Panc1 (cell line): ENCODE results near the gene IL36G. TPM values are rescaled to one million over a fixed set of nuclear protein-coding genes. Genes with fewer than 3 reads are reported as not detected.
"Not testable (repeated sequence)": the region's sequence is repeated elsewhere in the genome, so short reads cannot be mapped to it uniquely, and the experiment has no call there.

Experiments used
- ATAC-seq: fragments of 200-7000 bp; cut with Tn5 transposase; 2 replicates; pipeline ENCODE4 v1.9.1; 2020; ENCODE audit warnings: mild to moderate bottlenecking, moderate library complexity
- Bru-seq: library from RNA; stranded (reverse); fragments of 400-500 nt; gene quantifications from one replicate; lab custom pipeline; 2021; lab: Mats Ljungman, UMichigan
- BruChase-seq, 2 experiments: library from RNA; stranded (reverse); fragments of 400-500 nt; gene quantifications; one replicate each; lab custom pipeline; 2021; lab: Mats Ljungman, UMichigan
- BruUV-seq: library from RNA; stranded (reverse); fragments of 400-500 nt; replicated peaks from 2 replicates; lab custom pipeline; 2021; lab: Mats Ljungman, UMichigan
- CTCF ChIA-PET: fragments of 300-600 bp; sonication (Branson Sonifier 250); formaldehyde crosslinking; loops from one replicate; lab custom pipeline; 2022; ENCODE audit warnings: antibody characterized with exemption; lab: Charles Lee
- POLR2A ChIA-PET: fragments of 300-600 bp; sonication (Branson Sonifier 250); formaldehyde crosslinking; loops from one replicate; lab custom pipeline; 2022; ENCODE audit warnings: antibody characterized with exemption; lab: Charles Lee
- DNase-seq: peaks from one replicate; pipeline ENCODE4 v3.0.0-alpha.2; 2010; ENCODE audit warnings: low read depth, low spot score
- H3K27ac ChIP-seq: 2 replicates; pipeline ENCODE4 v1.5.1; 2011; ENCODE audit warnings: mild to moderate bottlenecking, low read length, inconsistent platforms
- H3K27me3 ChIP-seq: fragments of 200-500 bp; sonication (Bioruptor generic); 2 replicates; pipeline ENCODE4 v1.6.0; 2014; ENCODE audit warnings: low read length, inconsistent platforms; ENCODE audit not compliant: control insufficient read depth, insufficient read depth
- H3K36me3 ChIP-seq: fragments of 200-500 bp; sonication (Bioruptor generic); 2 replicates; pipeline ENCODE4 v1.5.1; 2014; ENCODE audit warnings: inconsistent platforms, mild to moderate bottlenecking, low read length, moderate library complexity; ENCODE audit not compliant: control insufficient read depth, insufficient read depth
- H3K4me1 ChIP-seq: 2 replicates; pipeline ENCODE4 v1.5.1; 2011; ENCODE audit warnings: inconsistent platforms, mild to moderate bottlenecking, low read length, moderate library complexity; ENCODE audit not compliant: control insufficient read depth, insufficient read depth
- H3K4me3 ChIP-seq, 2 experiments: 2 replicates each; pipeline ENCODE4 v1.5.1; 2011 to 2012; ENCODE audit warnings: low read depth in 2 of 2, low read length in 2 of 2, mild to moderate bottlenecking in 2 of 2, inconsistent platforms in 1 of 2, moderate library complexity in 1 of 2
- H3K9me3 ChIP-seq: fragments of 200-500 bp; sonication (Bioruptor generic); 2 replicates; pipeline ENCODE4 v1.5.1; 2014; ENCODE audit warnings: low read depth, mild to moderate bottlenecking, inconsistent platforms, low read length, moderate library complexity; ENCODE audit not compliant: control insufficient read depth, insufficient read depth
- CTCF ChIP-seq: fragments of 450-650 bp; IDR thresholded peaks from 2 replicates; pipeline ENCODE4 v1.5.1; 2017; ENCODE audit warnings: mild to moderate bottlenecking
- POLR2AphosphoS5 ChIP-seq: IDR thresholded peaks from 2 replicates; pipeline ENCODE4 v1.6.1; 2012; ENCODE audit warnings: mild to moderate bottlenecking, low read depth, low read length, moderate library complexity
- REST ChIP-seq, 2 experiments: IDR thresholded peaks; 2 replicates each; pipeline ENCODE4 v1.6.1; 2011 to 2012; ENCODE audit warnings: low read depth in 2 of 2, control low read depth in 1 of 2, low read length in 1 of 2, mild to moderate bottlenecking in 1 of 2, moderate library complexity in 1 of 2; ENCODE audit not compliant: insufficient read depth in 1 of 2
- SIN3A ChIP-seq: IDR thresholded peaks from 2 replicates; pipeline ENCODE4 v1.6.1; 2012; ENCODE audit warnings: low read depth, mild to moderate bottlenecking, low read length, moderate library complexity, borderline replicate concordance; ENCODE audit not compliant: insufficient read depth
- TCF7L2 ChIP-seq: IDR thresholded peaks from 2 replicates; pipeline ENCODE4 v1.6.1; 2011; ENCODE audit warnings: mild to moderate bottlenecking, low read depth, low read length, inconsistent platforms
- in situ Hi-C: cut with HindIII; loops from 2 replicates; pipeline ENCODE4 v1.10.0; 2016; ENCODE audit warnings: low sequenced_read_pairs, low pct_unique_long_range_greater_than_20kb
- intact Hi-C: fragments of 100-400 bp; cut with micrococcal nuclease; formaldehyde crosslinking; loops from one replicate; pipeline ENCODE4 v1.10.0; 2022; ENCODE audit not compliant: unreplicated experiment
- long read RNA-seq: library from polyadenylated mRNA; unstranded; transcript quantifications from one replicate; pipeline ENCODE4 v2.0.0, GENCODE V29; 2021; ENCODE audit not compliant: unreplicated experiment
- polyA plus RNA-seq: library from polyadenylated mRNA; unstranded; fragments of >200 nt; gene quantifications from one replicate; pipeline ENCODE4 v1.2.1, GENCODE V29; 2012; ENCODE audit warnings: missing spikeins; ENCODE audit not compliant: insufficient read length
- total RNA-seq: library from RNA; stranded (reverse); gene quantifications from one replicate; pipeline ENCODE4 v1.2.1, GENCODE V29; 2021; ENCODE audit not compliant: unreplicated experiment

The IL36G gene
- not detected for total RNA-seq
- polyA plus RNA-seq: not detected
- Bru-seq, nascent RNA: percentile 9 among the genes with signal in this experiment
- BruChase-seq, experiment 1, labeled RNA remaining after a 2-hour chase: not detected
- percentile 10 among the genes with signal in this experiment for BruChase-seq, experiment 2, labeled RNA remaining after a 6-hour chase
- long read RNA-seq: 0 reads

- TF ChIP-seq REST (IDR thresholded peaks at IDR 0.05; ENCODE audit: insufficient read depth in 1 of 2, low read depth in 2 of 2, low read length in 1 of 2) (no peak), CTCF (no peak), TCF7L2 (no peak), POLR2AphosphoS5 (no peak), SIN3A (no peak)
- Histone ChIP-seq H3K4me1 (no peaks in the 10 kb centered on the region), H3K9me3 (no peaks in the 10 kb centered on the region), H3K36me3 (no peaks in the 10 kb centered on the region), H3K27ac (no peak within 1 kb of the TSS), H3K4me3 (no peak within 1 kb of the TSS), H3K27me3 (peaks cover 19% of the 10 kb centered on the region)
- intact Hi-C loops: no loop called here
- no peak for DNase-seq
- no peak for ATAC-seq
- CTCF ChIA-PET: no interaction called here
- in situ Hi-C loops: no loop called here
- no TSS peak for BruUV-seq
- POLR2A ChIA-PET: no interaction called here
Measured at GRCh38 chr2:112977559-112978056, at the start of gene IL36G. Gene IL36G (plus strand): TSS chr2:112978006. CDS start chr2:112978639, 633 bp downstream.

GRCh38 chr2:112933261-112933660, 44.5 kb upstream of the IL36G start:
- H3K9me3 ChIP-seq: no peaks in the 10 kb centered on the region
- no peaks in the 10 kb centered on the region for H3K4me1 ChIP-seq
- ATAC-seq (no peak), DNase-seq (no peak)
- intact Hi-C loops (no loop called here), in situ Hi-C loops (no loop called here)
- CTCF ChIA-PET: no interaction called here
- BruUV-seq: no TSS peak
- POLR2A ChIA-PET: no interaction called here
- peaks cover 2% of the 10 kb centered on the region; the same call in 1 of the 2 replicates for H3K27me3 ChIP-seq
- H3K27ac ChIP-seq: no peak overlapping the region
- no peak for TF ChIP-seq POLR2AphosphoS5
- TF ChIP-seq REST (IDR thresholded peaks at IDR 0.05; ENCODE audit: insufficient read depth in 1 of 2, low read depth in 2 of 2, low read length in 1 of 2): no peak
- no peak for TF ChIP-seq CTCF
- TF ChIP-seq TCF7L2: no peak
- no peak for TF ChIP-seq SIN3A
- H3K4me3 ChIP-seq: no peak overlapping the region
- H3K36me3 ChIP-seq: no peaks in the 10 kb centered on the region

GRCh38 chr2:112934117-112934516, 43.7 kb upstream of the IL36G start:
- DNase-seq, CTCF ChIA-PET, ATAC-seq, H3K4me1 ChIP-seq, H3K36me3 ChIP-seq, intact Hi-C loops, H3K9me3 ChIP-seq, H3K4me3 ChIP-seq, H3K27ac ChIP-seq, POLR2A ChIA-PET, H3K27me3 ChIP-seq, in situ Hi-C loops, BruUV-seq: not testable (repeated sequence)
